ENCODE results near the gene DCPS. TPM values are rescaled to one million over a fixed set of nuclear protein-coding genes. Genes with fewer than 3 reads are reported as not detected.
"Not testable (repeated sequence)": the region's sequence is repeated elsewhere in the genome, so short reads cannot be mapped to it uniquely, and the experiment has no call there.

DCPS gene, protein sequence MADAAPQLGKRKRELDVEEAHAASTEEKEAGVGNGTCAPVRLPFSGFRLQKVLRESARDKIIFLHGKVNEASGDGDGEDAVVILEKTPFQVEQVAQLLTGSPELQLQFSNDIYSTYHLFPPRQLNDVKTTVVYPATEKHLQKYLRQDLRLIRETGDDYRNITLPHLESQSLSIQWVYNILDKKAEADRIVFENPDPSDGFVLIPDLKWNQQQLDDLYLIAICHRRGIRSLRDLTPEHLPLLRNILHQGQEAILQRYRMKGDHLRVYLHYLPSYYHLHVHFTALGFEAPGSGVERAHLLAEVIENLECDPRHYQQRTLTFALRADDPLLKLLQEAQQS
- total RNA-seq (2014; rRNA removed), result 52.6 and 55.1 TPM in 2 replicates
- Bru-seq, nascent RNA, result percentile 67 among the genes with signal in this experiment
- percentile 68 among the genes with signal in this experiment for BruChase-seq, experiment 1, labeled RNA remaining after a 6-hour chase
- BruChase-seq, experiment 2, labeled RNA remaining after a 2-hour chase, result percentile 60 among the genes with signal in this experiment
- long read RNA-seq, transcript DCPS-201 (6 exons, 1,479 nt), result major isoform, 20 of 34 reads
- long read RNA-seq, partial matches to known transcripts, result 9 of 34 reads
- long read RNA-seq, other reads (novel, unspliced or antisense), result 5 of 34 reads

DNA sequence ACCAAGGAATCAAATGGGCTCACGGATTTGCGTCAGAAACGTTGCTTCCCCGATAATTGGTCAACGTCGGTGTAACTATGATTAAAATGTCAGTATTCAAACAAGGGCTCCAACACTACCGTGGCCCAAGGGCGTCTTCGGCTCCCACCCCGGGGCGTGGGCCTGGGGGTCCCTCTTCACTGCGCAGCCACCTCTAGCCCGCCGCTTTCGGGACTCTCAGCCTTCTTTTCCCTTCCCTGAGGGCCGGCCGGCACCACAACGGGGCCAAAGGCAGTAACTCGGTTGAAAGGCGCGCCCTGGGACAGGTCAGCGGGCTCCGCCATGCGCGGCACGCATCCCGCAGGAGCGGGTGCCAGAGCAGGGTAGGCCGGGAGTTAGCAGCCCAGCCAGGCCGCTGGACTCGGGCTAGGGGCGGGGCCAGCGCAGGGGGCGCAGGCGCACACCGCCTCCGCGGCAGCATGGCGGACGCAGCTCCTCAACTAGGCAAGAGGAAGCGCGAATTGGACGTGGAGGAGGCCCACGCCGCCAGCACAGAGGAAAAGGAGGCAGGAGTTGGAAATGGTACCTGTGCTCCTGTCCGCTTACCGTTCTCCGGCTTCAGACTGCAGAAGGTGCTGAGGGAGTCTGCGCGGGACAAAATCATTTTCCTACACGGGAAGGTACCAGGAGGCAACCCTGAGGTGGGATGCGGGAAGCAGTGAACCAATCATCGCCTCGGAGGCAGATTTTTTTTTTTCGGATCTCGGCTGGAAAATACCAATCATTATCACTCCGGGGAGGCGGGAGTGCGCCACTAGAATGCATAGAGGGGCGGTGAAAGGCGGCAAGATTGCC is at the start of gene DCPS:
DCPS (plus strand) TSS at position 438 of the 834 bp plus-strand sequence; CDS start at position 459, 21 bp downstream.
- H3K9me2 ChIP-seq (replicated peaks; ENCODE audit: low read length), result no peaks in the 10 kb centered on the region
- TF ChIP-seq EZH2 (IDR thresholded peaks at IDR 0.05; ENCODE audit: low read length, unreplicated experiment), result no peak
- TF ChIP-seq, protein P1, sequence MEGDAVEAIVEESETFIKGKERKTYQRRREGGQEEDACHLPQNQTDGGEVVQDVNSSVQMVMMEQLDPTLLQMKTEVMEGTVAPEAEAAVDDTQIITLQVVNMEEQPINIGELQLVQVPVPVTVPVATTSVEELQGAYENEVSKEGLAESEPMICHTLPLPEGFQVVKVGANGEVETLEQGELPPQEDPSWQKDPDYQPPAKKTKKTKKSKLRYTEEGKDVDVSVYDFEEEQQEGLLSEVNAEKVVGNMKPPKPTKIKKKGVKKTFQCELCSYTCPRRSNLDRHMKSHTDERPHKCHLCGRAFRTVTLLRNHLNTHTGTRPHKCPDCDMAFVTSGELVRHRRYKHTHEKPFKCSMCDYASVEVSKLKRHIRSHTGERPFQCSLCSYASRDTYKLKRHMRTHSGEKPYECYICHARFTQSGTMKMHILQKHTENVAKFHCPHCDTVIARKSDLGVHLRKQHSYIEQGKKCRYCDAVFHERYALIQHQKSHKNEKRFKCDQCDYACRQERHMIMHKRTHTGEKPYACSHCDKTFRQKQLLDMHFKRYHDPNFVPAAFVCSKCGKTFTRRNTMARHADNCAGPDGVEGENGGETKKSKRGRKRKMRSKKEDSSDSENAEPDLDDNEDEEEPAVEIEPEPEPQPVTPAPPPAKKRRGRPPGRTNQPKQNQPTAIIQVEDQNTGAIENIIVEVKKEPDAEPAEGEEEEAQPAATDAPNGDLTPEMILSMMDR (conservative IDR thresholded peaks at IDR 0.05; ENCODE audit: low read depth, low read length), result no peak
- TF ChIP-seq EZH2phosphoT487 (IDR thresholded peaks at IDR 0.05; ENCODE audit: borderline replicate concordance, low read length), result no peak
- CTCF ChIA-PET, result no interaction called here
- intact Hi-C loops (cut with micrococcal nuclease), result loop anchor here (1.0 to 5.0 kb wide), 3 partner anchors 35 to 176 kb away; partner anchors contain the start of gene FOXRED1
- H3K79me2 ChIP-seq (ENCODE audit: low read length), result peaks cover 39% of the 10 kb centered on the region
- POLR2A ChIA-PET (ENCODE audit: unreplicated experiment), result no interaction called here
- peak within 1 kb of the TSS; percentile 95 for H3K9ac ChIP-seq (ENCODE audit: low read length)
- H3K4me3 ChIP-seq (ENCODE audit: low read length), result peak within 1 kb of the TSS; percentile 78
- H3K4me2 ChIP-seq (ENCODE audit: low read length), result peak within 1 kb of the TSS; percentile 91
- peak; percentile 96 for ATAC-seq
- H3K4me1 ChIP-seq (ENCODE audit: insufficient read depth, low read length), result peaks cover 25% of the 10 kb centered on the region
- H3F3A ChIP-seq (ENCODE audit: low read length, unreplicated experiment), result no peaks in the 10 kb centered on the region
- no peaks in the 10 kb centered on the region for H4K20me1 ChIP-seq (ENCODE audit: low read length)
- 0 out of 2 replicates have a peak, but pooled peaks cover 3% of the 10 kb centered on the region for H3K36me3 ChIP-seq (ENCODE audit: low read depth, low read length)
- no peaks in the 10 kb centered on the region for H3K27me3 ChIP-seq (ENCODE audit: low read length)
- H3K9me3 ChIP-seq (ENCODE audit: low read length), result no peaks in the 10 kb centered on the region
- H2AFZ ChIP-seq (ENCODE audit: low read length), result peak within 1 kb of the TSS; percentile 90
- peak within 1 kb of the TSS; percentile 75 for H3K27ac ChIP-seq (ENCODE audit: low read length)
- BruUV-seq (replicated peaks), result no TSS peak
- peak; percentile 95 for DNase-seq

DNA sequence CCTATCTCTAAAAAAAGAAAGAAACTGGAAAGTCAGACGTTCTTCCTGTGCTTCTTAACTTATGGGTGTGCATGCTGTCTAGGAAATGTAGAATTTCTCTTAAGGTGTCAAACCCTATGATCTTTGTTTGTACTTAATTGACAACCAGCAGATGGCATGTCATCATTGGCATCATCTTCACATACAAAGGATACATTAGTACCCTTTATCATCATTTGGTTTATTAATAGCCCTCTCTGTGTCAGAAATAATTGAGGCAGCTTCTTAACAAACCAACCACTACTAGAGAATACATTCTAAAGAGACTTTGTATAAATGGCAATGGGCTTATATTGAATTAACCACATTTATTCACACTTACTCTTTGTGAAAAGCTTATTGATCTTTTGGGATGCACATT is 49.0 kb upstream of the DCPS start:
- Histone ChIP-seq H3K27ac (ENCODE audit: low read length) (no peak overlapping the region), H3K9ac (ENCODE audit: low read length) (no peak overlapping the region), H3K27me3 (ENCODE audit: low read length) (no peaks in the 10 kb centered on the region), H3K9me2 (replicated peaks; ENCODE audit: low read length) (no peaks in the 10 kb centered on the region), H3K4me3 (ENCODE audit: low read length) (no peak overlapping the region), H3K36me3 (ENCODE audit: low read depth, low read length) (peaks cover 23% of the 10 kb centered on the region), H3K4me1 (ENCODE audit: insufficient read depth, low read length) (no peaks in the 10 kb centered on the region), H2AFZ (ENCODE audit: low read length) (no peak overlapping the region), H4K20me1 (ENCODE audit: low read length) (no peaks in the 10 kb centered on the region), H3K79me2 (ENCODE audit: low read length) (no peaks in the 10 kb centered on the region), H3K4me2 (ENCODE audit: low read length) (no peak overlapping the region), H3K9me3 (ENCODE audit: low read length) (no peaks in the 10 kb centered on the region), H3F3A (ENCODE audit: low read length, unreplicated experiment) (peaks cover 5% of the 10 kb centered on the region)
- DNase-seq (no peak), ATAC-seq (no peak)
- BruUV-seq (replicated peaks), result no TSS peak
- ChIA-PET POLR2A (ENCODE audit: unreplicated experiment) (no interaction called here), CTCF (no interaction called here)
- intact Hi-C loops (cut with micrococcal nuclease), result no loop called here
- TF ChIP-seq, protein P1 (conservative IDR thresholded peaks at IDR 0.05; ENCODE audit: low read depth, low read length), result no peak
- TF ChIP-seq EZH2phosphoT487 (IDR thresholded peaks at IDR 0.05; ENCODE audit: borderline replicate concordance, low read length) (no peak), EZH2 (IDR thresholded peaks at IDR 0.05; ENCODE audit: low read length, unreplicated experiment) (no peak)

DNA sequence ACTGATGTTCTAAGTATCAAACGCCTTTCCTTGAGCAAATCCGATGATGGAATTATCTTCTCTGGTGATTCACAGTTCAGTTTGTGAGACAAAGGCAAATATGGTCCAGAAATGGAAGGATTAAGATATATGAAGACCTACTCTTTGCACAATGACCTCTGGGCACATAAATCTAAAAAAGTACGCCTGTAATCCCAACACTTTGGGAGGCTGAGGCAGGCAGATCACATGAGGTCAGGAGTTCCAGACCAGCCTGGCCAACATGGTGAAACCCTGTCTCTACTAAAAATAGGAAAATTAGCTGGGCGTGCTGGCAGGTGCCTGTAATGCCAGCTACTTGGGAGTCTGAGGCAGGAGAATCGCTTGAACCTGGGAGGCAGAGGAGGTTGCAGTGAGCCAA is 48.4 kb upstream of the DCPS start:
- peaks cover 23% of the 10 kb centered on the region for H3K36me3 ChIP-seq (ENCODE audit: low read depth, low read length)

More for the DNA sequence above, 48.4 kb upstream of the DCPS start:
- H2AFZ ChIP-seq (ENCODE audit: low read length); H3F3A ChIP-seq (ENCODE audit: low read length, unreplicated experiment); H3K9me2 ChIP-seq (replicated peaks; ENCODE audit: low read length); H3K9ac ChIP-seq (ENCODE audit: low read length); H3K27ac ChIP-seq (ENCODE audit: low read length); ATAC-seq; H4K20me1 ChIP-seq (ENCODE audit: low read length); H3K27me3 ChIP-seq (ENCODE audit: low read length); intact Hi-C loops (cut with micrococcal nuclease); BruUV-seq (replicated peaks); H3K9me3 ChIP-seq (ENCODE audit: low read length); DNase-seq; H3K4me3 ChIP-seq (ENCODE audit: low read length); H3K4me2 ChIP-seq (ENCODE audit: low read length); H3K4me1 ChIP-seq (ENCODE audit: insufficient read depth, low read length); CTCF ChIA-PET; H3K79me2 ChIP-seq (ENCODE audit: low read length): not testable (repeated sequence)
- POLR2A ChIA-PET (ENCODE audit: unreplicated experiment), result interaction anchor here (0.6 kb wide), 1 partner anchor 44 kb away, joined by 3 read pairs; the partner anchor contains the start of gene FAM118B

Data from PC-3 (cell line).